AG09319 (cell line): Measurements from ENCODE around the gene DPYD.

ENCODE experiments used
- DNase-seq: peaks from one replicate; pipeline ENCODE4 v3.0.0-alpha.2; 2010; ENCODE audit warnings: low read depth; ENCODE audit errors: extremely low read depth
- CTCF ChIP-seq: IDR thresholded peaks from 2 replicates; pipeline ENCODE4 v1.5.1; 2011; ENCODE audit warnings: low read depth, mild to moderate bottlenecking, inconsistent platforms, low read length, moderate library complexity

The DPYD gene

DNA sequence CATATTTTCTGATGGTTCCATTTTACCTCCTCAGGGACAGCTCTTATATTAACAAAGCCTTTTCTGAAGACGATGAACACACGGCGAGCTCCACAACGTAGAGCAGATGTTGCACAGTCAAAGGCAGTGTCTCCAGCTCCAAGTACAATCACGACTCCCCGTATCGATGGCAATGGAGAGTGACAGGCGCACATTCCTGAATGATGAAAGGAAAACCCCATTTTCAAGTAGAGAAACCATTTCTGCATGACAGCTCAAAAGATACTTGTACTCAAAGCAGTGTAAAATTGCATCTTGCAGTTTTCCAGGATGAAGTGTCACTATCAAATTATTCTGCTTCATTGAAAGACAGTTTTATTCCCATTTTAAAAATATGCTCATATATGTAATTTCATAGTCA is 327.6 kb downstream of the DPYD start:
- no peak for TF ChIP-seq CTCF
- no peak for DNase-seq

DNA sequence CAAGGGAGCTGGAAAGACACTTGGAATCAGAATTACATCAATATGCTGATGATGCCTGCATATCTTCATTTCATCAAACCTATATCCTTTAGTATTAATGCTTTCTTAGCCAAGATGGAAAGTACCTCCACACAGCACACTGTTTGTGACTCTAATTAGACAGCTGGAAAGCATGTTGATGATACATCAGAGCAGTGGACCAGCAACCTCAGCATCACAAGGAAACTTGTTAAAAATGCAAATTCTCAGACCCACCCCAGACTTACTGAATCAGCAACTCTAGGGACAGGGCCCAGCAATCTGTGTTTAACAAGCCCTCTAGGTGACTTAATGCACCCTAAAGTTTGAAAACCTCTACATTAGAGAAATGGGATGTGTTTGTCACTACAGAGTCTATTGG is 332.1 kb downstream of the DPYD start:
- no peak for DNase-seq
- no peak for TF ChIP-seq CTCF

DNA sequence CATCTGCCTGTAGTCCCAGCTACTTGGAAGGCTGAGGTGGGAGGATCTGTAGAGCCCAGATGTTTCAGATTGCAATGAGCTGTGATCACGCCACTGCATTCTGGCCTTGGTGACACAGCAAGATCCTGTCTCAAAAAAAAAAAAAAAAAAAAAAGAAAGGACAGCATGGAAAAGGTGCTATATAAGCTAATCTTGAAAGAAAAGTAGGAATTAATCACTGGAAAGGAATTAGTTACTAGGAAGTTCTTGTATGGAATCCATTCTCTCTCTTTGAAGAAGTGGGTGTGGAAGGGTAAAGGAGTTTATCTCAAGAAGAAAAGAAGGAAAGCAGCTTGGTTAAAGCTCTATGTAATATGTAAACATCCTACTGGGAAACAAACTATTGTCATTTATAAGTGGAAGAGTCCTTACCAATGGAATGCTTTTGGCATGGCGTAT is 339.2 kb downstream of the DPYD start:
- no peak for TF ChIP-seq CTCF
- no peak for DNase-seq

DNA sequence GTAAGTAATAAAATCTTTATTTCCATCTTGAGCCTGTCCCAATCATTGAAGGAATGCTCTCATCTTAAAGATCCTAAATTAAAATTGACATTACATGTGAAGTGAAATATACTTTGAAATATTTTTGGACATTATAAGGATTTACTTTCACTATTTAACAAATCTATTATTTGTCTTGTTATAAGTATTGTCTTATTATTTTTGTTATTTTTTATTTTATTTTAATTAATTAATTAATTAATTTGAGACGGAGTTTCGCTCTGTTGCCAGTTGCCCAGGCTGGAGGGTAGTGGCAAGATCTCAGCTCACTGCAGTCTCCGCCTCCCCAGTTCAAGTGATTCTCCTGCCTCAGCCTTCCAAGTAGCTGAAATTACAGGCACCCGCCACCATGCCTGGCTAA is 343.2 kb downstream of the DPYD start:
- no peak for TF ChIP-seq CTCF

GRCh38 chr1:97573553-97573952 is 347.3 kb downstream of the DPYD start:
- TF ChIP-seq CTCF, result no peak
- no peak for DNase-seq

More for the DNA sequence above, 343.2 kb downstream of the DPYD start:
- DNase-seq, result no peak

- no peak for DNase-seq
- no peak for TF ChIP-seq CTCF
These were observed 348.3 kb downstream of the DPYD start for GRCh38 chr1:97572561-97572960.

DNA sequence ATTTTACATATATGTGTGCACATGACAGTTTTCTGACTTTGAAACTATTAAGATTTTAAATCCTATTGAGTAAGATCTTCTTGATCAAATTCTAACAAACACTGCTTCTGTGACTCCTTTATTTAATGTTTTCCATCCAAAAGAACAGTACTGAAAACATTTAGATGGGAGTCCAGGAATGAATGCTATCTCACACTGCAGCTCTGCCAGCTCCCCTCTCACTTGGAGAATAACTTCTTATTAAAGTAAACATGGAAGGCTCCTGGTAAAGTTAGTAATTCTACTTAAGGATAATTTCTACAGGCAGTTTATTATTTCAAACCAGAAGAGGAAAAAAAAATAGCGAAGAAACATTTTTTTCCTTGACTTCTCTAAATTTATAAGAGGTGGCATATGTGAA is 349.1 kb downstream of the DPYD start:
- no peak for DNase-seq

More for the DNA sequence above, 349.1 kb downstream of the DPYD start:
- TF ChIP-seq CTCF, result no peak
